Measurements from ENCODE around the gene TRAF7.

GRCh38 chr16:2196981-2197511 lies 41.5 kb downstream of the TRAF7 start:
- TF ChIP-seq CTCF (IDR thresholded peaks at IDR 0.05 in 2 of 3, conservative IDR thresholded peaks at IDR 0.05 in 1 of 3; ENCODE audit: borderline replicate concordance in 1 of 3, insufficient read depth in 1 of 3, low read depth in 2 of 3, low read length in 2 of 3) = no peak
- TF ChIP-seq SRF (IDR thresholded peaks at IDR 0.05; ENCODE audit: low read depth) = no peak
- no peak for TF ChIP-seq JUND (IDR thresholded peaks at IDR 0.05)
- no peak for TF ChIP-seq ZNF274 (IDR thresholded peaks at IDR 0.05; ENCODE audit: low read depth, low read length)
- no peak for TF ChIP-seq EZH2 (IDR thresholded peaks at IDR 0.05)
- no peak for TF ChIP-seq POLR2AphosphoS5 (IDR thresholded peaks at IDR 0.05; ENCODE audit: low read depth, low read length)
- TF ChIP-seq EGR1 (IDR thresholded peaks at IDR 0.05; ENCODE audit: low read depth) = no peak
- no peak for TF ChIP-seq POLR2A (IDR thresholded peaks at IDR 0.05; ENCODE audit: borderline replicate concordance, extremely low read depth, insufficient read depth, insufficient read length)
- no peak for TF ChIP-seq EZH2phosphoT487 (IDR thresholded peaks at IDR 0.05; ENCODE audit: borderline replicate concordance)
- TF ChIP-seq YY1 (IDR thresholded peaks at IDR 0.05; ENCODE audit: extremely low read depth, insufficient replicate concordance, low read depth, low read length) = no peak
